Testis (tissue), 2 donors: ENCODE results near the gene TUBB2B.

Experiments used
- CTCF ChIP-seq, 3 experiments: fragments of 450-650 bp in 2 of 3; fragments of 200-600 bp in 1 of 3; sonication (generic) in 1 of 3; IDR thresholded peaks; one replicate each; pipeline ENCODE4 v1.5.1; 2016 to 2019; ENCODE audit warnings: antibody characterized with exemption in 3 of 3, mild to moderate bottlenecking in 2 of 3, moderate library complexity in 1 of 3
- POLR2A ChIP-seq: fragments of 450-650 bp; IDR thresholded peaks from one replicate; pipeline ENCODE4 v1.6.1; 2017; ENCODE audit warnings: antibody characterized with exemption, mild to moderate bottlenecking, moderate library complexity

- TF ChIP-seq POLR2A = no peak
- no peak for TF ChIP-seq CTCF (IDR thresholded peaks at IDR 0.05)
Observed at GRCh38 chr6:3212261-3212660, 15.2 kb downstream of the TUBB2B start.
